C4-2B (cell line): Measurements from ENCODE around the gene A1CF.

Source experiments
- CTCF ChIP-seq: fragments of 450-650 bp; conservative IDR thresholded peaks from 2 replicates; pipeline ENCODE4 v1.5.1; 2017; ENCODE audit warnings: mild to moderate bottlenecking
- ZFX ChIP-seq: fragments of 450-650 bp; IDR thresholded peaks from 2 replicates; pipeline ENCODE4 v1.6.1; 2017

- TF ChIP-seq CTCF, result no peak
- no peak for TF ChIP-seq ZFX
These were observed 87.1 kb downstream of the A1CF start for GRCh38 chr10:50798297-50798696.
